ENCODE data around the gene RNASEH2C. TPM values are rescaled to one million over a fixed set of nuclear protein-coding genes. Genes with fewer than 3 reads are reported as not detected.
A peak's percentile ranks its signal among the peaks of the same experiment; 100 is the strongest.
"Not testable (repeated sequence)": the region's sequence is repeated elsewhere in the genome, so short reads cannot be mapped to it uniquely, and the experiment has no call there.

The RNASEH2C gene
- total RNA-seq (2021) (73.6 and 80.2 TPM in 2 replicates), Bru-seq, nascent RNA (percentile 73 among the genes with signal in this experiment), BruChase-seq, experiment 1, labeled RNA remaining after a 2-hour chase (percentile 77 among the genes with signal in this experiment), BruChase-seq, experiment 2, labeled RNA remaining after a 6-hour chase (percentile 80 among the genes with signal in this experiment)
- long read RNA-seq, transcript RNASEH2C-201 (4 exons, 2,794 nt) = major isoform, 89 of 113 reads
- long read RNA-seq, transcript RNASEH2C-203 (3 exons, 2,798 nt) = minor isoform, 13 of 113 reads
- long read RNA-seq, partial matches to known transcripts = 1 of 113 reads
- long read RNA-seq, other reads (novel, unspliced or antisense) = 8 of 113 reads

DNA sequence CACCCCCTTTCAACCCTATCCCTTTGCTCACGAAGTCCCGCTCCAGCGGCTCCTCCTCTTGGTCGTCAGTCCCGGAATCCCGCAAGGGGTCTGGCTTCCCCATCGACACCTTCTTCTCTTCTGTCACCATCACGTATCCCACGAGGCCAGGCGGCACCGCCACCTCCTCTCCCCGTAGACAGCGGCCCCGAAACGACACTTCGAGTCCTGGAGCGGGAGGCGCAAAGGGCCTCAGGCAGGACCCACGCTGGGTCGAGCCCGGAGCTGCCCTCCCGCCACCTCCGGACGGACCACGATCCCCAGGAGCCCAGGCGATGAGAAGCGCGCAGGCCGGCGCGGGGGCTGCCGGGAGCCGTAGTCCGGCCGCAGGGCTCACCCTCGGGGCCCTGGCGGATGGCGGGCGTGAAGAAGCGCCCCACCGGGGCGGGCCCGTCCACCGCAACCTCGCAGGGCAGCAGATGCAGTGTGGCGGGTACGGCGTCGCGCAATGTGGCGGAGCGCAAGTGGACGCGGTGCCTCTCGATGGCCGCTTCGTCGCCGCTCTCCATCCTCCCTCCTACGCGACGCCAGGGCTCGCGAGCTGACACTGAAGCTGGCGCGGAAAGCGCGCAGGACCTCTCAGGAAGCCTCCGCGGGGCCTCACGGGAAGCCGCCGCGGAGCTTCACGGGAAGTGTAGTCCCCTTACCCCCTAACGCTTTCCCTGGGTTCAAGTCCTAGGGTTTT, at the start of gene RNASEH2C:
Gene RNASEH2C, minus strand, starts transcription at position 588 of the 724 bp plus-strand sequence. Its CDS starts 40 bp downstream, at position 548.
- Histone ChIP-seq H3K27ac (ENCODE audit: low read depth, low read length, poor library complexity, severe bottlenecking) (peak within 1 kb of the TSS; percentile 84), H3K4me1 (ENCODE audit: insufficient read depth, low read length, poor library complexity, severe bottlenecking) (peaks cover 8% of the 10 kb centered on the region), H3K4me3 (ENCODE audit: low read depth, low read length, poor library complexity, severe bottlenecking) (peak within 1 kb of the TSS; percentile 85), H3K9me3 (ENCODE audit: low read depth, low read length, poor library complexity, severe bottlenecking) (no peaks in the 10 kb centered on the region), H3K27me3 (replicated peaks; ENCODE audit: insufficient read depth, low read depth, low read length, poor library complexity) (no peaks in the 10 kb centered on the region), H3K36me3 (ENCODE audit: insufficient read depth, low read length, poor library complexity, severe bottlenecking) (peaks cover 43% of the 10 kb centered on the region)
- intact Hi-C loops (cut with micrococcal nuclease; ENCODE audit: unreplicated experiment) = no loop called here
- BruUV-seq (replicated peaks) = TSS peak; percentile 62
- CTCF ChIA-PET = interaction anchor here (0.5 to 1.9 kb wide), 4 partner anchors 8 to 168 kb away, joined by 4 to 9 read pairs (median 5); partner anchors contain the start of genes FIBP and KAT5
- POLR2A ChIA-PET (ENCODE audit: low non-redundant PET) = interaction anchor here (0.6 to 0.9 kb wide), 3 partner anchors 8 to 254 kb away, joined by 3 to 26 read pairs (median 10); partner anchors contain the start of gene KAT5
- no peak for TF ChIP-seq CTCF (conservative IDR thresholded peaks at IDR 0.05; ENCODE audit: low read depth, low read length)
- TF ChIP-seq EZH2 (IDR thresholded peaks at IDR 0.05; ENCODE audit: borderline replicate concordance, low read depth, low read length, poor library complexity, severe bottlenecking) = no peak
- DNase-seq (ENCODE audit: low spot score) = peak; percentile 97

GRCh38 chr11:65767806-65768205, 47.2 kb upstream of the RNASEH2C start:
- BruUV-seq (replicated peaks); POLR2A ChIA-PET (ENCODE audit: low non-redundant PET): not testable (repeated sequence)

DNA sequence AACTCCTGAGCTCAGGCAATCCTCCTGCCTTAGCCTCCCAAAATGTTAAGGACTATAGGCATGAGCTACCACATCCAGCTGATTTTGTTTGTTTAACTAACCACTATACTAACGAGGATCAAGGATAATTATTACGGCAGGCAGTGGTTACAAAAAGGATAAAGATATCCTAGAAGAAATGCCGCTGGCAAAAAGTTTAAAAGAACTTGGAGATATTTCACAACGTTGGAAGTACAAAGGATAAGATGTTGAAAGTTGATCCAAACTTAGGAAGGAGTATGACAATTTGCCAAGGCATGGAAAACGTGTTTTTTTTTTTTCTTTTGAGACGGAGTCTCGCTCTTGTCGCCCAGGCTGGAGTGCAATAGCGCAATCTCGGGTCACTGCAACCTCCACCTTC, 46.8 kb upstream of the RNASEH2C start:
- no peak for DNase-seq (ENCODE audit: low spot score)
- Histone ChIP-seq H3K4me1 (ENCODE audit: insufficient read depth, low read length, poor library complexity, severe bottlenecking) (no peaks in the 10 kb centered on the region), H3K27ac (ENCODE audit: low read depth, low read length, poor library complexity, severe bottlenecking) (no peak overlapping the region), H3K36me3 (ENCODE audit: insufficient read depth, low read length, poor library complexity, severe bottlenecking) (no peaks in the 10 kb centered on the region), H3K27me3 (replicated peaks; ENCODE audit: insufficient read depth, low read depth, low read length, poor library complexity) (no peaks in the 10 kb centered on the region), H3K4me3 (ENCODE audit: low read depth, low read length, poor library complexity, severe bottlenecking) (no peak overlapping the region), H3K9me3 (ENCODE audit: low read depth, low read length, poor library complexity, severe bottlenecking) (no peaks in the 10 kb centered on the region)
- no TSS peak for BruUV-seq (replicated peaks)
- intact Hi-C loops (cut with micrococcal nuclease; ENCODE audit: unreplicated experiment) = no loop called here
- no peak for TF ChIP-seq CTCF (conservative IDR thresholded peaks at IDR 0.05; ENCODE audit: low read depth, low read length)
- TF ChIP-seq EZH2 (IDR thresholded peaks at IDR 0.05; ENCODE audit: borderline replicate concordance, low read depth, low read length, poor library complexity, severe bottlenecking) = no peak
- ChIA-PET CTCF (interaction anchor here (0.7 kb wide), 1 partner anchor 1613 kb away, joined by 3 read pairs; no protein-coding TSS in a partner anchor), POLR2A (ENCODE audit: low non-redundant PET) (interaction anchor here (0.6 kb wide), 1 partner anchor 9 kb away, joined by 6 read pairs; no protein-coding TSS in a partner anchor)

More at GRCh38 chr11:65767806-65768205, 47.2 kb upstream of the RNASEH2C start:
- CTCF ChIA-PET = interaction anchor here (0.7 kb wide), 1 partner anchor 1612 kb away, joined by 3 read pairs; no protein-coding TSS in a partner anchor
- DNase-seq (ENCODE audit: low spot score); intact Hi-C loops (cut with micrococcal nuclease; ENCODE audit: unreplicated experiment); H3K27me3 ChIP-seq (replicated peaks; ENCODE audit: insufficient read depth, low read depth, low read length, poor library complexity); H3K4me3 ChIP-seq (ENCODE audit: low read depth, low read length, poor library complexity, severe bottlenecking); H3K36me3 ChIP-seq (ENCODE audit: insufficient read depth, low read length, poor library complexity, severe bottlenecking); H3K27ac ChIP-seq (ENCODE audit: low read depth, low read length, poor library complexity, severe bottlenecking); H3K4me1 ChIP-seq (ENCODE audit: insufficient read depth, low read length, poor library complexity, severe bottlenecking); H3K9me3 ChIP-seq (ENCODE audit: low read depth, low read length, poor library complexity, severe bottlenecking): not testable (repeated sequence)

Data from A673 (cell line).